Amygdala (tissue), 56 donors: ENCODE data around the gene PNPLA7.
"Not testable (repeated sequence)": the region's sequence is repeated elsewhere in the genome, so short reads cannot be mapped to it uniquely, and the experiment has no call there.

Source experiments
- DNase-seq, 56 donors: peaks; one replicate each; lab custom pipeline; 2025; lab: John Stamatoyannopoulos, UW

The PNPLA7 gene

DNA sequence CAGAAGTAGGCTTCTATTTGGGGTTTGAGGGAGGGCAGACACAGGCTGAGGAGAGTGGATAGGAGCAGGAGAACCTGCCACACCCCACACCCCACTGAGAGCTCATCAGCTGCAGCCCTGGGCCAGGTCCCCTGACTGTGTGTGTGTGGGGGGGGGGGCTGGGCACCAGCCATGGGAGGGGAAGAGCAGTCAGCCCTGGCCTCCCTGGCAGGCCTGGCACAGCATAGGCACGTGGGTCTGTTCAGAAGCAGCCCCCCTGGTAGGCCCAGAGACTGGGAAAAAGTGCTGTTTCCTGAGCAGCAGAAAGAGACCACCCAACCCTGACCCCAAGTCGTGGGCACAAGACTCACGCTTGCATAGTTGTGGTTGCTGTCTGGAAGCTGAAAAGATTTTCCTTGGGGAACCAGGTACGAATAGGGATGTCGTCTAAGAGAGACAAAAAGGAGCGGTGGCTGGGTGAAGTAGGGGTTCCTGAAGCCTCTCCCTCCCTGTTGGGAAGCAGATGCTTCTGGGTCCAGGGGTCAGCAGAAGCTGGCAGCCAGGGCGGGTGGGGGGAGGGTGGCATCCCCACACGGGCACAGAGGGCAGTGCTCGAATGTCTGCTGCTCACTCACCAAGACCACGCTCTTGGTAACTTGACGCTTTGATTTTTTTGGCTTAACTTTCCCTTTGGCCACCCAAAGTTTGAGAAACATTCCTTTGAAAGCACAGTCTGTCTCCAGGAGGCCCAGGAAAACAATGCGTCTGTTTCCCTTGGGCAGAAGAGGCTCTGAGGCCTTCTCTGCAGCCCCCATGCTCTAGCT, 93.9 kb downstream of the PNPLA7 start:
- DNase-seq, result no peak

DNA sequence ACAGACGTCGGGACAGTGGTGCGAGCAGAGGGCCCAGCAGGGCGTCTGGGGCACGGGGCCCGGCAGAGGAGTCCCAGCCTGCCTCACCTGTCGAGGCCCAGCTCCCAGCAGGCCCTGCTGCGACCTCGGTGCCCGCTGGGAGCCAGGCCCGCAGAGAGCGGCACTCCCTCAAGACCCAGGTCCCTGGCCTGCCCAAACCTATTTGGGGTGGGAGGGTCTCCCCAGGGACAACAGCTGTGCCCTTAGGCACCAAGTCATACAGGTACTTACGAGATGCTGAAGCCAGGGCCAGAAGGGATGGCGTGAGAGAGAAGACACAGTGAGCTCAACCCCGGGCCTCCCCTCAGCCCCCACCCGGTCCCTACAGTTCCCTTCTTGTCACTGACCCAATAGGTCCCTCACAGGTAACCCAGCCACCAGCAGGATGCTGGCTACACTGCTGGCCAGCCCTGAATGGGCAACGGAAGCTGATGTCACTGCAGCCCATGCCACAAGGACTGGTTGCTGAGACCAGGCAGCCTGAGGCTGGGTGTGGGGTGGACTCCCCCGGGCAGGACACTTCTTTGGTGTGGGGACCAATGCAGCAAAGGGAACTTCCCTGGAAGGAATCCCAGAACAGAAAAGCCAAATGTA, 94.7 kb downstream of the PNPLA7 start:
- DNase-seq, result no peak

DNA sequence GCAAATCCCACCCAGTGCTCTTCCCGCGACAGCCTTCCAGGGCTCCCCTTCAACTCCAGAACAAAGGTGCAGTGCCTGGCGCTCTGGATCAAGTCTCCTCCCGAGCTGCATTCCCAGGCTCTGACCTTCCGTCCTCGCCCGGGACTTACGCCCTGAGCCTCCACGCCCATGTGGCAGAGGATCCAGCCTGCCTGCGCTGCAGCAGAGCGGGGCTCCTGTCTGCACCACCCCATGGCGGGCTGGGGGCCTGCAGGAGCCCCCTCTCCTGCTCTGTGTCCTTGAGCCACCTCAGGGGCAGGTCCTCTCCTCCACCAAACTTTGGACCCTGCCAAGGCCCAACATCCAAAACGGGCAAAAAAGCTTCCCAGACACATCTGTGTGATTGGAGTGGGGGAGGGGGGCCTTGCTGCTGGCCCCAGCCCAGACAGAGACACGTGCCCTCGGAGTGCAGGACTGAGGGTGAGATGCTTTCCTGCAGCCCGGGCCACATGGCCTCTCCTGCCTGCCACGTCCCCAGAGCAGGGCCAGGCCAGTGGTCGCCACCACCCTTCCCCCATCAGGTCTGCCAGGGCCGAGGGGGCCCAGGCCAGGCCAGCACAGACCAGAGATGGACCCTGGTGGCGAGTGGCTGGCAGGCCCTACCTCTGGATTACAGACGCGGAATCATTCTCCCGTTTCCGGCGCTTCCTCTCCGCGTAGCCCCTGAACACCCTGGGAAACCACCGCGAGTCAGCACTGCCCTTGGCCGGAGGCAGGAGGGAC, 95.4 kb downstream of the PNPLA7 start:
- no peak for DNase-seq

DNA sequence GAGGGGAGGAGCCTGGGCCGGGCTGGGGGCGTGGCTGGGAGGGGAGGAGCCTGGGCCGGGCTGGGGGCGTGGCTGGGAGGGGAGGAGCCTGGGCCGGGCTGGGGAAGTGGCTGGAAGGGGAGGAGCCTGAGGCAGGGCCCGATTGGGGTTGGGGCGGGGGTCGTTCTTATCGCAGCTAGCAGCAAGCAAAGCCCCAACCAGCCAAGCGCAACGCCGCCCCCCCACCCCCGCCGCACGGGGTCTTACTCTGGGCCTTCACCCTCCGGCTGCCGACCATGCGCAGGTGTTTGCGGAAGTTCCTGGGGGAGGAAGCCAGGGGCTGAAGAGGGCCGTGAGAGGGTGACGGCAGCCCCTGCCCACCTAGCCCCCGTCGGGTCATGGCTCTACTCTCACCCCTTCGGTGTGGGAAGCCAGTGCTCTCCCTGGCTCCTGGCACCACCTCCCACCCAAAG, 96.0 kb downstream of the PNPLA7 start:
- peak in 6 of 56 donors; percentile 18 to 71 (median 52) for DNase-seq

DNA sequence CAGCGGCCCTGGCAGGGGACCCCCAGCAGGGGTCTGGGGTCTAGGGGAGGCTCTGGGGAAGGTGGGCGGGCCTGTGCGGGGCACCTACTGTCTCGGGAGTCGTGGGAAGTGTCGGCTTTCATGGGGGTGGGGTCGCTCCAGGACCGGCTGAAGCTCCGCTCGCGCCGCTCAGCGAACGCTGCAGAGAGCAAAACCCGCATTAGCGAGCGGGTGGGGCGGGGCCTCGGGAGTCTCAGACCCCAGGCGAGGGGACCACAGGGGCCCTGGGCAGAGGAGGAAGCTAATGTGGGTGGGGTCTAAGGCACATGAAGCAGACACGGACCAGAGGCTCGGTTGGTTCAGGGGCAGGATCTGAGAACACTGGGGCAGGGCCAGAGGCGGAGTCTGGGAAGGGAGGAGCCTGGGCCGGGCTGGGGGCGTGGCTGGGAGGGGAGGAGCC, 96.5 kb downstream of the PNPLA7 start:
- peak in 17 of 56 donors; percentile 5 to 76 (median 46) for DNase-seq

DNA sequence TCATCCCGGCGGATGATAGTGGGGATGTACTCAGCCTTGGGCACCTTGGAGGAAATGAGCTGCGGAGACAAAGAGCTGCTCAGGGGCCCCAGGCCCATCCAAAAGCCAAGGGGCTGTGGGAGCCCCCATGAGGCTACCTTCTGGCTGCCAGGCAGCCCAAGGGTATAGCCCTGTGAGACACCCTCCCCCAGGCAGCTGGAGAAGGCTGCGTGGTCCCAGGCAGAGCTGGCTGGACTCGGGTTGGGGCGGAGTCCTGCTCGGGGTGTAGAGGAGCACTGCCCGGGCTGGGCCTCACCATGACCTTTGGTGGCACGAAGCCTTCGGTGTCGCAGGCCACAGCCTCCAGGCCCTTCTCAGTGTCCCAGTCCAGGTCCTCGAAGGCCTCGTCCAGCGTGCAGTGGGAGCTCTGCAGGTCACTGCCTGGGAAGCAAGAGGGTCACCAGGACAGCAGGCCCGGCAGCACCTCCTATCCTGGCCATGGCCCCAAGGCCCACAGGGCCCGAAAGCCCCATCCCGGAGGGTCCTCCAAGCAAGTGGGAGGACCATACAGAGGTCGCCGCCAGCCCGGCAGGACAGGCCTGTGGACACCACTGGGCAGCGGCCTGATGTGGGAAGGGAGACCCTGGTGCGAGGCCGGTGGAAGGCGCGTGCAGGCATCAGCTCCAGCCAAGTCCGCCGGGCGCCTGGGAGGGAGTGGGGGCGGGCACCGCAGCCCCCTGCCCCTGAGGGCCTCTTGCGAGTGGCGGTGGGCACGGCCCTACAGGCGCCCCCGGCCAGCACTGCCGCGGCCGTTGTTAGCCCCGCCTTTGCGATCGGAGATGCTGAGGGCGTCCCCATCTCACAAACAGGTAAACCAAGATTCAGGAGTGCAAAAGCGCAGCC, 97.2 kb downstream of the PNPLA7 start:
- no peak for DNase-seq

DNA sequence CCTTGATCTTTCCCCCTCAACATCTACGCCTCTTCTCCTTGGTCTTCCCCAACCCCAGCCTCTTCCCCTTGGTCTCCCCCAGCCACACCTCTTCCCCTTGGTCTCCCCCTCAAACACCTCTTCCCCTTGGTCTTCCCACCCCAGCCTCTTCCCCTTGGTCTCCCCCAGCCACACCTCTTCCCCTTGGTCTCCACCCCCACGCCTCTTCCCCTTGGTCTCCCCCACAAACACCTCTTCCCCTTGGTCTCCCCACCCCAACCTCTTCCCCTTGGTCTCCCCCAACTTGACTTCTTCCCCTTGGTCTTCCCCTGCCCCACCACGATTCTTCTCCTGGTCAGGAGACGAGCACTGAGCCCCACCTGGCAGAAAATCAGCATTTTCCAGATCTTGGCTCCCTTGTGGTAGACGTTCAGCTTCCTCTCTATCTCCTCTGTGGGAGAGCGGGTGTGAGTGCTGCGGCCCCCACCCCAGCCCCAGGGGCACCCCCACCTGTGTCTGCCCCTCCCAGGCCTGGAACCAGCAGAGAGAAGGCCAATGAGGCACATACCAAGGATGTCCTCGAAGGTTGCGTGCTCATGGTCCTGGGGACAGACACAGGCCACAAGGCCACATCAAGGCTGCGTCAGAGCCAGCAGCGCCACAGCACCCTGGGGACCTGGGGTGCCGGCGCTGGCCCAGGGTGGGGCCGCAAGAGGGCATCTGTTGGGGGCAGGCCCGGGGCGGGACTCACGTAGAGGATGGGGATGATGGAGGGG, 98.0 kb downstream of the PNPLA7 start:
- DNase-seq, result no peak

DNA sequence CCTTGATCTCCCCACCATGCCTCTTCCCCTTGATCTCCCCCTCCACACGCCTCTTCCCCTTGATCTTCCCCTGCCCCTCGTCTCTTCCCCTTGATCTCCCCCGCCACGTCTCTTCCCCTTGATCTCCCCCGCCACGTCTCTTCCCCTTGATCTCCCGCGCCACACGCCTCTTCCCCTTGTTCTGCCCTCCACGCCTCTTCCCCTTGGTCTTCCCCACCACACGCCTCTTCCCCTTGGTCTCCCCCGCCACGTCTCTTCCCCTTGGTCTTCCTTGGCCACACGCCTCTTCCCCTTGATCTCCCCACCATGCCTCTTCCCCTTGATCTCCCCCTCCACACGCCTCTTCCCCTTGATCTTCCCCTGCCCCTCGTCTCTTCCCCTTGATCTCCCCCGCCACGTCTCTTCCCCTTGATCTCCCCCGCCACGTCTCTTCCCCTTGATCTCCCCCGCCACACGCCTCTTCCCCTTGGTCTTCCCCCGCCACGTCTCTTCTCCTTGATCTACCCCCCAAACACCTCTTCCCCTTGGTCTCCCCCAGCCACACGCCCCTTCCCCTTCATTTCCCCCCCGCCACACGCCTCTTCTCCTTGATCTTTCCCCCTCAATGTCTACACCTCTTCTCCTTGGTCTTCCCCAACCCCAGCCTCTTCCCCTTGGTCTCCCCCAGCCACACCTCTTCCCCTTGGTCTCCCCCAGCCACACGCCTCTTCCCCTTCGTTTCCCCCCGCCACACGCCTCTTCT, 98.8 kb downstream of the PNPLA7 start:
- not testable (repeated sequence) for DNase-seq

DNA sequence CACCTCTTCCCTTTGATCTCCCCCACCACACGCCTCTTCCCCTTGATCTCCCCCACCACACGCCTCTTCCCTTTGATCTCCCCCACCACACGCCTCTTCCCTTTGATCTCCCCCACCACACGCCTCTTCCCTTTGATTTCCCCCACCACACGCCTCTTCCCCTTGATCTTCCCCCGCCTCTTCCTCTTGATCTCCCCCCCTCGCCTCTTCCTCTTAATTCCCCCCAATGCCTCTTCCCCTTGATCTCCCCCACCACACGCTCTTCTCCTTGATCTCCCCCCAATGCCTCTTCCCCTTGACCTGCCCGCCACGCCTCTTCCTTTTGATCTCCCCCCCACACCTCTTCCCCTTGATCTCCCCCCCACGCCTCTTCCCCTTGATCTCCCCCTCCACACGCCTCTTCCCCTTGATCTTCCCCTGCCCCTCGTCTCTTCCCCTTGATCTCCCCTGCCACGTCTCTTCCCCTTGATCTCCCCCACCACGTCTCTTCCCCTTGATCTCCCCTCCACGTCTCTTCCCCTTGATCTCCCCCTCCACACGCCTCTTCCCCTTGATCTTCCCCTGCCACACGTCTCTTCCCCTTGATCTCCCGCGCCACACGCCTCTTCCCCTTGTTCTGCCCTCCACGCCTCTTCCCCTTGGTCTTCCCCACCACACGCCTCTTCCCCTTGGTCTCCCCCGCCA, 99.5 kb downstream of the PNPLA7 start:
- not testable (repeated sequence) for DNase-seq

DNA sequence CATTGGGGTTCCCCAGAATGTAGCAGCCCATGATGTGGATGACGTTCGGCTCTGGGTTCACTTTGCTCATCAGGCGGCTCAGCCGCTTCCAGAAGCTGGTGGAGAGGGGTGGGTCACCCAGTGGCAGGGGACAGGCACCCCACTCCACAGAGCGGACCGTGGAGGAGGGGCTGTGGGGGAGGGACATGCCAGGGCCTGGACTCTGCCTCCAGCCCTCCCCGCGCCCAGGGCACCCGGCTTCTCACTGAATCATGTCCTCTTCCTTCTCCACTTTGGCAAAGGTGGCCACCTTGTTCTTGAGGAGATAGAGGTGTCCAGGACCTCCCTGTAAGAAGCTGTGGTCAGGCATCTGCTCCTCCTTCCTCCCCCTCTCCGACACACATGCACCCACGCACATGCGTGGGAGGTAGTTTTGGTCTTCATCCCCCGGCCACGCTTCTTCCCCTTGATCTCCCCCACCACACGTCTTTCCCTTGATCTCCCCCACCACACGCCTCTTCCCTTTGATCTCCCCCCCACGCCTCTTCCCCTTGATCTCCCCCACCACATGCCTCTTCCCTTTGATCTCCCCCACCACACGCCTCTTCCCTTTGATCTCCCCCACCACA, 100.2 kb downstream of the PNPLA7 start:
- DNase-seq, result no peak

DNA sequence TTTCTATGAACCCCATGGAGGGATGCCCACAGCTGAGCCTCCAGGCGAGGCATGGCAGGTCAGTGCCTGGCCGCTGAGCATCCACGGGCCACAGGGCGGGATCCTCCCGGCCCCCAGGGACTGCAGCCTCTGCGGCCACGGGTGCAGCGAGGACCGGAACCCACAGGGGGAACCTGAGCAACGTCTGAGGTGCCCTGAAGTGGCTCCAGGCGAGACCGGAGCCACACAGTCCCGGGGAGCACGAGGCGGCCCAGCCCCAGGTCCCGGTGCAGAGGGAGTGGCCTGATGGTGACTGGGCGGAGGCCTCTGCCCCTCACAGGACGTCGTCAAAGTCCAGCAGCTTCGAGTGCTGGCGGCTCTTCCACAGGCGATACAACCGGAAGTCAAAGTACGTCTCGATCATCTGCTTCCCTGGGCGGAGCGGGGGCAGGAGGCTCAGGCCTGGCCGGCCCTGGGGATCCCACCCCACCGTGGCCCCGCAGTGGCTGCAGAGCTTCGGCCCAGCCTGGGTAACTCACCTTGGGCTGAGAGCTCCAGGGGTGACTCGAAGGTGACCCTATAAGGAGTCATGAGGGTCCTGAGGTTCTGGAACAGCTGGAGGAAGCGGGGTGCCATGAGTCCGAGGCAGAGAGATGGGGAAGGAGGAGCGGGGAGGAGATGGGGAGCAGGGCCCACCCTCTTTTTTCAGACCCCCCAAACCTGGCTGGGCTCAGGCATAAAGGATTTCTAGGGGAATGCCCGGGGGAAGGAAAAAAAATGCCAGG, 100.9 kb downstream of the PNPLA7 start:
- no peak for DNase-seq

DNA sequence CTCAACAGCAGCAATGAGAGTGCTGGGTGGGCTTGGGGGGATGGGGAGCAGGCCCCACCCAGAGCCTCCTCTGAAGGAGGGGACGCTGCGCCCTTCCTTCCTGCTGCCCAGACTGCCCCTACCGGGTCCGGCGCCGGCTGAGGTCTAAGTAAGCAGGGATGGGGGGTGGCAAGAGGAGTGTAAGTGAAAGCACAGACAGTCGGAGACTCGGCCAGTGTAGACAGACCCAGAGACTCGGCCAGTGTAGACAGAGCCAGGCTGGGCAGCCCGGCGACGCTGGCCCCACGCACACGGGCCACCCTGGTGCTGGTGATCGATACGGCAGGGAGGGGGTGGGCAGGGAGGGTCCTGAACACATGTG, 101.6 kb downstream of the PNPLA7 start:
- no peak for DNase-seq

DNA sequence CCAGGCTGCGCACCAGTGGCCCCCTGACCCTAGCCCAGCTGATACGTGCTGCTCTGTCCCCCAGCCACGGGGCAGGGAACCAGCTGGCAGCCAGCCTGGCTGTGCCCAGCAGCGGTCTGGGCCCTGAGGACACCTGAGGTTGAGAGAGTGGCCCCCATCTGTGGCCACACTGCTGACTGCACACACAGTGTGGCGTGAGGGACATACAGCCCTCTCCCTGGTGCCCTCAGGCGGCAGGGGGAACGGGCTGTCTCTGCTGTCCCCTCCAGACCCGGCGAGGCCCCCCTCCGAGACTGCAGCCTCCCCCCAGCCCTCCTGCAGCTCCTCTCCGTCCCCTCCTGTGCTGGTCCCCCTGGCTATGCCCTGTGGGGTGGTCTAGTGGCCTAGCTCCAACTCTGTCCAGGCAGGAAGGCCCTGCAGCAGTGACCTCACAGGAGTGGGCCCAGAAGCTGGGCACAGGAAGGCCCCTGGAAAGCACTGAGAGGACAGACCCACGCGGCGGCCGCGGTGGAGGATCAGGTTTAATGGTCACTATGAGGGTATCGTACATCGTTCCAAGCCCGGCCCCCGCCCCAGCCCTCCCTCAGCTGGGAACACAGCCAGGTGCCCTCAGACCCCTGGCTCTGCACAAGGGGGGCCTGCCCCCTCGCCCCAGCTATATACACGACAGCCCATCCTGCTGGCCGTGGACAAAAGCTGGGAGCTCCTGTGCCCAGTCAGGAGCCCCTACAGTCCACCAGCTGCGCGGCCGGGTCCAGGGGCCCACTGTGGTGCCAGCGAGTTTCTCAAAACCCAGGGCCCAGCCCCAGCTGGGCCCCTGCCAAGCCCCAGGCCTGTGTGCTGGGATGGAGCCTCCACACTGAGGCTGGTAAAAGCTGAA, 102.2 kb downstream of the PNPLA7 start:
- peak in 15 of 56 donors; percentile 25 to 60 (median 48) for DNase-seq

DNA sequence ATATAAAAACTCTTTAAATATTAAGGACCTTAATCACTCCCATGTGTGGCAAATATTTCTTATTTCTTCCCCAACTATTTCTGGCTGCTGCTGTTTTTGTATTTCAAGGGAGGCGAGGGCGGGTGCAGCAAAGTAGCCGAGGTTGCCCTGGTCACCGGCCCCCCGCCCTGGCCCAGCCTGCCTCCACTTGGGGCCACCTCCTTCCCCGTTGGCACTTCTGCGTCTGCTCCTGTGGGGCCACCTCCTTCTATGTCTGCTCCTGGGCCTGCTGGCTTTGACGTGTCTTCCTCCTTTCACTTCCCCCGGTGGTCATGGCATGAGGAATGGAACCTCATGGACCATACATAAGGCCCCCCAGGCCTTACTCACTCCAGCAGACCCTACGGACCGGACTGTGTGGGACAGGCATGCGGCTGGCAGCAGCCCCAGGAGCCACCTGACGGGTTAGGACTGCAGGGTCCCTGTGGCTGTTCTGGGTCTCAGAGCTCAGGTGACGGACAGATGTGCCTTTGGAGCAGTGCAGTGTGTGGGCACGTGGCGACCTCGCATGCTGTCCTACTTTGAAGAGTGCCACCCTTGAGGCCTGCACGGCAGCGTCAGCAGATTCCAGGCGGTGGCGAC, 103.2 kb downstream of the PNPLA7 start:
- DNase-seq, result peak in 4 of 56 donors; percentile 29 to 43 (median 37)

DNA sequence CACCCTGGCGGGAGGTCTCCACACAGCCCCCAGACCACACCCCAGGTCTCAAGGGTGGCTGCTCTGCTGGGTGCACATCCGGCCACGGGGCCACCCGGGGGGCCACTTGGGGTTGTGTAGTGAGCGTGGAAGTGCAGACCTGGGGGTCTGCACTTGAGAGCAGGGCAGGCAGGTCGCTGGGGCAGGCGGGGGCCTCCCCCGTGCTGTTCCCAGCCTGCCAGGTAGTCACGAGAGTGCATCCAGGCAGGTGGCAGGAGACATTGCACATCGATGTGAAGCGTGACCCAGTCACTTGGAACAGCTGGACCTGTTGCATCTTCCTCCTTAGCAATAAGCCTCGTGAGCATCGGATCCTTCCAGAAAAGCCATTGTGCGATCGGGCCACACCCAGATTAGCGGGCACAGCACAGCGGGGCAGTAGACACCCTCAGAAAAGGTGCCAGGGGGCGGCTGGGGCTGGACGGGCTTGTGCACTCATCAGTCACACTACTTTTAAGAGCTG, 104.2 kb downstream of the PNPLA7 start:
- DNase-seq, result no peak
